ENCODE data around the gene UROC1. TPM values are rescaled to one million over a fixed set of nuclear protein-coding genes. Genes with fewer than 3 reads are reported as not detected.

UROC1 gene
- total RNA-seq, 1 donor = not detected

- TF ChIP-seq CTCF (IDR thresholded peaks at IDR 0.05; ENCODE audit: insufficient read depth, low read depth, low read length) = no peak
Observed at GRCh38 chr3:126459763-126460127, 57.8 kb downstream of the UROC1 start.

GRCh38 chr3:126459111-126459762, 58.3 kb downstream of the UROC1 start:
- H3K4me3 ChIP-seq (ENCODE audit: low read depth, low read length) = no peak overlapping the region
- TF ChIP-seq CTCF (IDR thresholded peaks at IDR 0.05; ENCODE audit: insufficient read depth, low read depth, low read length) = no peak
- no peak for DNase-seq (ENCODE audit: low read depth)

More at GRCh38 chr3:126459763-126460127, 57.8 kb downstream of the UROC1 start:
- no peak for DNase-seq (ENCODE audit: low read depth)
- no peak overlapping the region for H3K4me3 ChIP-seq (ENCODE audit: low read depth, low read length)

- TF ChIP-seq CTCF (IDR thresholded peaks at IDR 0.05; ENCODE audit: insufficient read depth, low read depth, low read length) = no peak
- DNase-seq (ENCODE audit: low read depth) = no peak
Observed at GRCh38 chr3:126456766-126457388, 60.7 kb downstream of the UROC1 start.

GRCh38 chr3:126456211-126456610, 61.4 kb downstream of the UROC1 start:
- DNase-seq (ENCODE audit: low read depth) = no peak
- TF ChIP-seq CTCF (IDR thresholded peaks at IDR 0.05; ENCODE audit: insufficient read depth, low read depth, low read length) = no peak
- no peak overlapping the region for H3K4me3 ChIP-seq (ENCODE audit: low read depth, low read length)

More at GRCh38 chr3:126456766-126457388, 60.7 kb downstream of the UROC1 start:
- H3K4me3 ChIP-seq (ENCODE audit: low read depth, low read length) = no peak overlapping the region

- TF ChIP-seq CTCF (IDR thresholded peaks at IDR 0.05; ENCODE audit: insufficient read depth, low read depth, low read length) = no peak
- no peak for DNase-seq (ENCODE audit: low read depth)
- no peak overlapping the region for H3K4me3 ChIP-seq (ENCODE audit: low read depth, low read length)
Observed at GRCh38 chr3:126454437-126455198, 63.0 kb downstream of the UROC1 start.

- no peak for TF ChIP-seq CTCF (IDR thresholded peaks at IDR 0.05; ENCODE audit: insufficient read depth, low read depth, low read length)
- no peak for DNase-seq (ENCODE audit: low read depth)
- H3K4me3 ChIP-seq (ENCODE audit: low read depth, low read length) = no peak overlapping the region
Observed at GRCh38 chr3:126454025-126454424, 63.5 kb downstream of the UROC1 start.
